IMR-90 (cell line): ENCODE results near the gene REPS2.

ENCODE experiments used
- CTCF ChIP-seq: conservative IDR thresholded peaks from 2 replicates; pipeline ENCODE4 v1.5.1; 2012; ENCODE audit warnings: mild to moderate bottlenecking, low read depth, low read length, improper control_type of control experiment
- FOS ChIP-seq: fragments of 150-350 bp; IDR thresholded peaks from 2 replicates; pipeline ENCODE4 v1.6.1; 2016; ENCODE audit warnings: low read depth, low read length
- TF ChIP-seq, protein P1 (sequence below): fragments of 150-350 bp; IDR thresholded peaks from 2 replicates; pipeline ENCODE4 v1.6.1; 2016; ENCODE audit warnings: low read depth, mild to moderate bottlenecking, low read length, moderate library complexity, borderline replicate concordance

DNA sequence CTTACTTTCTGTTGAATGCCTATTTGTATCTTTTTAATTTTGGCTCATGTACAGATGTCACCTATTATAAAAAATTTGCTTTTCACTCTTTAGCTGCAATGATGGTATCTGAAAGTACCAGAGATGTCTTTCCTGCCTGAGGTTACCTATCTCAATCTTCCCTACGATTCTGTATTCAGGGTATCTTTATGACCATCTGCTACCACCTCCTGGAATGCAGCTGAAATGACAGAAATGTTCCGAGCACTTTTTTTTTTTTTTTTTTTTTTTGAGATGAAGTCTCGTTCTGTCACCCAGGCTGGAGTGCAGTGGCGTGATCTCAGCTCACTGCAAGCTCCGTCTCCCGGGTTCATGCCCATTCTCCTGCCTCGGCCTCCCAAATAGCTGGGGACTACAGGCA is 136.4 kb downstream of the REPS2 start:
- no peak for TF ChIP-seq CTCF
- TF ChIP-seq, protein P1, sequence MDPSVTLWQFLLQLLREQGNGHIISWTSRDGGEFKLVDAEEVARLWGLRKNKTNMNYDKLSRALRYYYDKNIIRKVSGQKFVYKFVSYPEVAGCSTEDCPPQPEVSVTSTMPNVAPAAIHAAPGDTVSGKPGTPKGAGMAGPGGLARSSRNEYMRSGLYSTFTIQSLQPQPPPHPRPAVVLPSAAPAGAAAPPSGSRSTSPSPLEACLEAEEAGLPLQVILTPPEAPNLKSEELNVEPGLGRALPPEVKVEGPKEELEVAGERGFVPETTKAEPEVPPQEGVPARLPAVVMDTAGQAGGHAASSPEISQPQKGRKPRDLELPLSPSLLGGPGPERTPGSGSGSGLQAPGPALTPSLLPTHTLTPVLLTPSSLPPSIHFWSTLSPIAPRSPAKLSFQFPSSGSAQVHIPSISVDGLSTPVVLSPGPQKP, result no peak
- TF ChIP-seq FOS, result no peak
